Psoas muscle (tissue), 8 donors: Measurements from ENCODE around the gene GPR63. TPM values are rescaled to one million over a fixed set of nuclear protein-coding genes. Genes with fewer than 3 reads are reported as not detected.

ENCODE experiments used
- ATAC-seq, 4 donors: fragments of 200-7000 bp; cut with Tn5 transposase; one replicate each; pipeline ENCODE4 v1.9.1; 2020; ENCODE audit warnings: moderate library complexity in 3 of 4, mild to moderate bottlenecking in 2 of 4
- DNase-seq, 2 donors: peaks; one replicate each; pipeline ENCODE4 v3.0.0-alpha.2; 2020
- H3K27ac ChIP-seq: fragments of 200-600 bp; one replicate; pipeline ENCODE4 v1.8.0; 2022
- H3K27me3 ChIP-seq, 3 donors: fragments of 200-600 bp in 1 of 3; one replicate each; pipeline versions ENCODE4 v1.6.1 to v1.8.0; 2013 to 2022; ENCODE audit warnings: low read length in 2 of 3, mild to moderate bottlenecking in 2 of 3, moderate library complexity in 1 of 3; ENCODE audit not compliant: insufficient read depth in 3 of 3
- H3K36me3 ChIP-seq, 2 donors: fragments of 200-600 bp in 1 of 2; one replicate each; pipeline versions ENCODE4 v1.6.1 to v1.8.0; 2013 to 2022; ENCODE audit warnings: low read depth in 1 of 2, mild to moderate bottlenecking in 1 of 2, moderate library complexity in 1 of 2; ENCODE audit not compliant: insufficient read depth in 1 of 2
- H3K4me1 ChIP-seq: fragments of 200-600 bp; one replicate; pipeline ENCODE4 v1.8.0; 2022
- H3K4me3 ChIP-seq: fragments of 200-600 bp; one replicate; pipeline ENCODE4 v1.8.0; 2022; ENCODE audit warnings: mild to moderate bottlenecking
- H3K9me3 ChIP-seq: fragments of 200-600 bp; one replicate; pipeline ENCODE4 v1.8.0; 2022
- WGBS, 3 donors: extraction: QIAGEN DNeasy Blood & Tissue Kit; methylation state at CpG; one replicate each; pipeline versions ENCODE4 v1.1.6 to v1.1.7; 2013; 5-methylcytosine and 5-hydroxymethylcytosine counted together
- intact Hi-C, 2 donors: fragments of 100-400 bp; cut with DNase I; formaldehyde crosslinking; loops; one replicate each; pipeline versions ENCODE4 v1.11.0 to v1.14.2; 2022
- polyA plus RNA-seq, 3 donors: library from polyadenylated mRNA; stranded (reverse); fragments of 200-250 nt; gene quantifications; one replicate each; pipeline ENCODE4 v1.2.3, GENCODE V29; 2013
- total RNA-seq, 4 donors: library from RNA; stranded (reverse); fragmentation: NEBNext Ultra II Directional in 2 of 4; extraction: Animal tissue kit (Norgen Biotek cat#: 25700) in 2 of 4; gene quantifications; one replicate each; pipeline versions ENCODE4 v1.2.1 to v1.2.4, GENCODE V29; 2021 to 2023
- TF ChIP-seq, protein P1 (sequence below): fragments of 200-600 bp; IDR thresholded peaks from one replicate; pipeline ENCODE4 v1.8.0; 2022; ENCODE audit warnings: antibody characterized with exemption
- donor health status: healthy with polysubstance abuse.
- donor health status: DM: no; HTN: no; CAD: no; lungs with moderate emphysema.
- donor health status: Bipolar disorder and iron deficiency.
- donor health status: healthy.
- donor health status: DM: yes; HTN: yes; CAD: no.
- donor health status: DM: no; HTN: no; CAD: no.
- donor health status: DM: no; HTN: no; CAD: no.
- donor health status: DM: yes; HTN: yes; CAD: no.

Gene GPR63
- total and polyA plus RNA-seq, 7 donors, result 0.03 to 0.13 (median 0.07) TPM; not detected in 1

GRCh38 chr6:96789871-96790270 lies 47.4 kb downstream of the GPR63 start:
- H3K36me3 ChIP-seq, result no peaks in the 10 kb centered on the region
- H3K27ac ChIP-seq, result no peak overlapping the region
- H3K27me3 ChIP-seq, result no peaks in the 10 kb centered on the region
- H3K9me3 ChIP-seq, result no peaks in the 10 kb centered on the region
- DNase-seq, result no peak
- no peak for ATAC-seq
- H3K4me3 ChIP-seq, result no peak overlapping the region
- H3K4me1 ChIP-seq, result no peaks in the 10 kb centered on the region
- WGBS, 3 donors, result 78 to 86% (median 78%) methylated on average over 3 of the region's 3 CpGs
- intact Hi-C loops, result no loop called here
- TF ChIP-seq, protein P1, sequence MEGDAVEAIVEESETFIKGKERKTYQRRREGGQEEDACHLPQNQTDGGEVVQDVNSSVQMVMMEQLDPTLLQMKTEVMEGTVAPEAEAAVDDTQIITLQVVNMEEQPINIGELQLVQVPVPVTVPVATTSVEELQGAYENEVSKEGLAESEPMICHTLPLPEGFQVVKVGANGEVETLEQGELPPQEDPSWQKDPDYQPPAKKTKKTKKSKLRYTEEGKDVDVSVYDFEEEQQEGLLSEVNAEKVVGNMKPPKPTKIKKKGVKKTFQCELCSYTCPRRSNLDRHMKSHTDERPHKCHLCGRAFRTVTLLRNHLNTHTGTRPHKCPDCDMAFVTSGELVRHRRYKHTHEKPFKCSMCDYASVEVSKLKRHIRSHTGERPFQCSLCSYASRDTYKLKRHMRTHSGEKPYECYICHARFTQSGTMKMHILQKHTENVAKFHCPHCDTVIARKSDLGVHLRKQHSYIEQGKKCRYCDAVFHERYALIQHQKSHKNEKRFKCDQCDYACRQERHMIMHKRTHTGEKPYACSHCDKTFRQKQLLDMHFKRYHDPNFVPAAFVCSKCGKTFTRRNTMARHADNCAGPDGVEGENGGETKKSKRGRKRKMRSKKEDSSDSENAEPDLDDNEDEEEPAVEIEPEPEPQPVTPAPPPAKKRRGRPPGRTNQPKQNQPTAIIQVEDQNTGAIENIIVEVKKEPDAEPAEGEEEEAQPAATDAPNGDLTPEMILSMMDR, result no peak

DNA sequence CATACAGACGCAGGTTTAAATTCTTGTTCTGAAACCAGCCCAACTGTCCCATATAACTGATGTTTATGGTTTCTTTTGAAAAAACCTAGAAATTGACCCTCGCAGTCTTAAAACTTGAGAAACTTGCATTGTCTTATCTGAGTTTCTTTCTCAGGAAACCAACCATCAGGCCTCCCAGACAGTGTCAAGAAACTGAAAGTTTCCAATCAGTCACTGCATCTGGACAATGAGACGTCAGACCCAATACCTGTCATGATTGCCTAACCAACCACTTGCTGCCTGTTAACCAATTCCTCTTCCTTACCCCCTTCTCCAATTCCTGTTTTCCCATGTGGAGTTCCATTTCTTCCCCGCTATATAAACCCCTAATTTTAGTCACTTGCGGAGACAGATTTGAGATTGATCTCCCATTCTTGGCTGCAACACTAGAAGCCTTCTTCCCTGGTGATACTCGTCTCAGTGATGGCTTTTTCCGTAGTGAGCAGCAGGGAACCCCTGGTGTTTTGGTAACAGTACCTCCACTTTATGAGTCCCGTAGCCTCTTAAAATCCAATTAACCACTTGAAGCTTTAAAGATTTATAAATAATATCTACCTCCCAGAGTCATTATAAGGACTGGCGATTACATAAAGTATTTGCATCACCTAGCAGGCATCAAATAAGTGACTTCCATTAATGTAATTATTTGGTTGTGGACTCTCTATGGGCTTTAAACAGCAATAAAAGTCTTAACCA lies 49.3 kb downstream of the GPR63 start:
- Histone ChIP-seq H3K27me3 (no peaks in the 10 kb centered on the region), H3K4me3 (no peak overlapping the region), H3K27ac (no peak overlapping the region), H3K4me1 (no peaks in the 10 kb centered on the region), H3K36me3 (no peaks in the 10 kb centered on the region), H3K9me3 (no peaks in the 10 kb centered on the region)
- intact Hi-C loops, result no loop called here
- TF ChIP-seq, protein P1, result no peak
- ATAC-seq, result no peak
- DNase-seq, result no peak
- 61 to 73% (median 67%) methylated on average over 9 of the region's 9 CpGs for WGBS, 3 donors

- no peak overlapping the region for H3K27ac ChIP-seq
- H3K9me3 ChIP-seq, result no peaks in the 10 kb centered on the region
- DNase-seq, result no peak
- intact Hi-C loops, result no loop called here
- TF ChIP-seq, protein P1, result no peak
- WGBS, 3 donors, result 90 to 96% (median 93%) methylated on average over 2 of the region's 2 CpGs
- H3K4me3 ChIP-seq, result no peak overlapping the region
- no peaks in the 10 kb centered on the region for H3K36me3 ChIP-seq
- no peaks in the 10 kb centered on the region for H3K27me3 ChIP-seq
- no peaks in the 10 kb centered on the region for H3K4me1 ChIP-seq
- no peak for ATAC-seq
Observed at GRCh38 chr6:96786336-96786735, 50.9 kb downstream of the GPR63 start.

- TF ChIP-seq, protein P1, result no peak
- WGBS, 3 donors, result 34 to 51% (median 47%) methylated on average over 3 of the region's 3 CpGs
- ATAC-seq (no peak), DNase-seq (no peak)
- H3K27me3 ChIP-seq, result no peaks in the 10 kb centered on the region
- no peak overlapping the region for H3K4me3 ChIP-seq
- H3K36me3 ChIP-seq, result no peaks in the 10 kb centered on the region
- H3K9me3 ChIP-seq, result no peaks in the 10 kb centered on the region
- no peaks in the 10 kb centered on the region for H3K4me1 ChIP-seq
- intact Hi-C loops, result no loop called here
- H3K27ac ChIP-seq, result no peak overlapping the region
Observed at GRCh38 chr6:96784650-96785049, 52.6 kb downstream of the GPR63 start.

DNA sequence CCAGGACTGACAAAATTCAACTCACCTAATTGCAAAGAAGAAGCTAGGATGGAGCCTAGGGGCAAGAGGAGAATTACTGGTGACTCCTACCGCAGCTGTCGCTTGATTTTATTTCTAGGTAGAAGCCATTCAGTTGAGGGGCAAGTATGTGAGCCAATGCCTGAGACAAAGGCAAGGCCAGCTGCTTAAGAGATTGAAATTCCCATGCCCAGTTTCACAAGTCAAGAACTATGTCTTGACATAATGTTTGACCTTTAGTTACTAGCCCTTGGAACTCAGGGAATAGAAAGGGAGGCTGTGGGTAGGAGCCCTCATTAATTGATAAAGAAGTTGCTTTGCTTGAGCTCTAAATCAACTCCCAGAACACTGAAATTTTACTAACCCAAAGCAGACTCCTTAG lies 54.0 kb downstream of the GPR63 start:
- ATAC-seq, result no peak
- no peak overlapping the region for H3K4me3 ChIP-seq
- no peaks in the 10 kb centered on the region for H3K36me3 ChIP-seq
- DNase-seq, result no peak
- H3K27me3 ChIP-seq, result no peaks in the 10 kb centered on the region
- intact Hi-C loops, result no loop called here
- no peaks in the 10 kb centered on the region for H3K9me3 ChIP-seq
- TF ChIP-seq, protein P1, result no peak
- no peak overlapping the region for H3K27ac ChIP-seq
- no peaks in the 10 kb centered on the region for H3K4me1 ChIP-seq
- WGBS, 3 donors, result 89 to 96% (median 96%) methylated on average over 2 of the region's 2 CpGs
